GM19193 (cell line): Measurements from ENCODE around the gene CTAGE4.
"Not testable (repeated sequence)": the region's sequence is repeated elsewhere in the genome, so short reads cannot be mapped to it uniquely, and the experiment has no call there.

Experiments
- POLR2A ChIP-seq: IDR thresholded peaks from 4 replicates; pipeline ENCODE4 v1.6.1; 2011; ENCODE audit not compliant: insufficient read depth, insufficient read length; ENCODE audit errors: extremely low read depth

CTAGE4 gene, protein sequence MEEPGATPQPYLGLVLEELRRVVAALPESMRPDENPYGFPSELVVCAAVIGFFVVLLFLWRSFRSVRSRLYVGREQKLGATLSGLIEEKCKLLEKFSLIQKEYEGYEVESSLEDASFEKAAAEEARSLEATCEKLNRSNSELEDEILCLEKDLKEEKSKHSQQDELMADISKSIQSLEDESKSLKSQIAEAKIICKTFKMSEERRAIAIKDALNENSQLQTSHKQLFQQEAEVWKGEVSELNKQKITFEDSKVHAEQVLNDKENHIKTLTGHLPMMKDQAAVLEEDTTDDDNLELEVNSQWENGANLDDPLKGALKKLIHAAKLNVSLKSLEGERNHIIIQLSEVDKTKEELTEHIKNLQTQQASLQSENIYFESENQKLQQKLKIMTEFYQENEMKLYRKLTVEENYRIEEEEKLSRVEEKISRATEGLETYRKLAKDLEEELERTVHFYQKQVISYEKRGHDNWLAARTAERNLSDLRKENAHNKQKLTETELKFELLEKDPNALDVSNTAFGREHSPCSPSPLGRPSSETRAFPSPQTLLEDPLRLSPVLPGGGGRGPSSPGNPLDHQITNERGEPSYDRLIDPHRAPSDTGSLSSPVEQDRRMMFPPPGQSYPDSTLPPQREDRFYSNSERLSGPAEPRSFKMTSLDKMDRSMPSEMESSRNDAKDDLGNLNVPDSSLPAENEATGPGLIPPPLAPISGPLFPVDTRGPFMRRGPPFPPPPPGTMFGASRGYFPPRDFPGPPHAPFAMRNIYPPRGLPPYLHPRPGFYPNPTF

DNA sequence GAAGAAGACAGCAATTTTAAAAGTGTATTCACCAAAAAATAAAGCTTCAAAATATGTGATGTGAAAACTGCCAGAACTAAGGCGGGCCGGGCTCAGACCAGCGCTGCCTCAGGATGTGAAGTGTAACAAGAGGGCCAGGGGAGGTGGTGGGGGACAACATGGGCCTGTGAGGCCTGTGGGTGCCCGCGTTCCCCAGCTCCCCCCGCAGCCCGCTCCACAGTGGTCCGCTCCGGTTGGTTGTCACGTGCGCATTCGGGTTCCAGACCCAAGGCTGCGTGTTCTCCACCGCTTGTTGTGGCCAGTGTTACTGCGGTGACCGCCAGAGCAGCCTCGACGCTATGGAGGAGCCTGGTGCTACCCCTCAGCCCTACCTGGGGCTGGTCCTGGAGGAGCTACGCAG is at the start of gene CTAGE4:
CTAGE4 (plus strand) TSS at position 301 of the 400 bp plus-strand sequence; CDS start at position 339, 38 bp downstream.
- TF ChIP-seq POLR2A: not testable (repeated sequence)

DNA sequence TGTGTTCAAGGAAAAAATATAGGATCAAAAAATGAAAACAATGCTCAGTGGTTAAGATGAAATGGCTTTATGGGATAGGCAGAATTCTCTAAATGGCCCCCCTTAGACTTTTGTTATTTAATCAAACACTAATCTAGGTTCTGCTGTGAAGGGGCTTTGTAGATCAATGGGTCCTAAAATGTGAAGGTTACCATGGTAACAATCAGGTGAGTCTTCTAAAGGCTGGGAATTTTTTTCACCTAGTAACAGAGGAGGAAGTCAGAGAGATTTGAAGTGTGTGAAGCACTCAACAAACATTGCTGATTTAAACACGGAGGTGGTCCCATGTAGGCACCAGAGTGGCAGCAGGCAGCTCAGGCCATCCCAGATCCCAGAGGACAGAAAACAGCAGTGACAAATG is 49.1 kb upstream of the CTAGE4 start:
- no peak for TF ChIP-seq POLR2A

DNA sequence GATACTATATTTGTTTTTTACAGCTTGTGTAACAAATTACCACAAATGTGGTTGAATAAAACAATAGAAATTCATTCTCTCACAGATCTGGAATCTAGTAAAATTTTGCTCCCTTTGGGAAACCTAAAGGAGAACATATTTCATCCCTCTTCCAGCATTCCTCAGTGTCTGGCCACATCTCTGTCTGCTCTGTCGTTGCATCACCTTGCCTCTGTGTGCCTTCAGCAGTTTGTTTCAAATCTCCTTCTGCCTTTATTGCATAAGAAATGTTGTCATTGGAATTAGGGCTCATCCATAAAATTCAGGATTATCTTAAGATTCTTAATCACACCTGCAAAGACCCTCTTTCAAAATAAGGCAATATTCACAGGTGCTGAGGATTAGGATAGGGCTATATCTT is 45.8 kb upstream of the CTAGE4 start:
- TF ChIP-seq POLR2A: no peak

DNA sequence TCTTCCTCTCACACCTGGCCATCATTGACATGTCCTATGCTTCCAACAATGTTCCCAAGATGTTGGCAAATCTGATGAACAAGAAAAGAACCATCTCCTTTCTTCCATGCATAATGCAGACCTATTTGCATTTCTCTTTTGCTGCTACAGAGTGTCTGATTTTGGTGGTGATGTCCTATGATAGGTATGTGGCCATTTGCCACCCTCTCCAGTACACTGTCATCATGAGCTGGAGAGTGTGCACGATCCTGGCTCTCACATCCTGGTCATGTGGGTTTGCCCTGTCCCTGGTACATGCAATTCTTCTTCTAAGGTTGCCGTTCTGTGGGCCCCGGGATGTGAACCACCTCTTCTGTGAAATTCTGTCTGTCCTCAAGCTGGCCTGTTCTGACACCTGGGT is 41.1 kb upstream of the CTAGE4 start:
- TF ChIP-seq POLR2A: no peak

DNA sequence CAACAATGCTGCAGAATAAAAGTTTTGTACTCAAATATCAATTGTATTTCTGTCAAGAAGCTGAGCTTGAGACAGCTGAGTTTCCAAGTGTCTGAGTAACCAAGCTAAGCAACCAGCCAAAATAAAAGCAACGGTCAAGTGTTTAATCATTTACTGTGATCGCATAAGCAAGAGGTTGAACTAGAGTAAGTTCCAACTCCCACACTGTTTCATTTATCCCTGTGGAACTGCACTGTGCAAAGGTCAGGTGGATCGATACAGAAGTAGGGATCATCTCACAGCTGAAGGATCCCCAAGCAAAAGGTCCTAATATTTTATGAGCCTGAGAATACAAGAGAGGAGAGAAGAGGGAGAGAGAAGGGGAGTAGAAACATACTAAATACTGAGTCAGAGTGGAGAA is 38.8 kb upstream of the CTAGE4 start:
- TF ChIP-seq POLR2A: no peak

DNA sequence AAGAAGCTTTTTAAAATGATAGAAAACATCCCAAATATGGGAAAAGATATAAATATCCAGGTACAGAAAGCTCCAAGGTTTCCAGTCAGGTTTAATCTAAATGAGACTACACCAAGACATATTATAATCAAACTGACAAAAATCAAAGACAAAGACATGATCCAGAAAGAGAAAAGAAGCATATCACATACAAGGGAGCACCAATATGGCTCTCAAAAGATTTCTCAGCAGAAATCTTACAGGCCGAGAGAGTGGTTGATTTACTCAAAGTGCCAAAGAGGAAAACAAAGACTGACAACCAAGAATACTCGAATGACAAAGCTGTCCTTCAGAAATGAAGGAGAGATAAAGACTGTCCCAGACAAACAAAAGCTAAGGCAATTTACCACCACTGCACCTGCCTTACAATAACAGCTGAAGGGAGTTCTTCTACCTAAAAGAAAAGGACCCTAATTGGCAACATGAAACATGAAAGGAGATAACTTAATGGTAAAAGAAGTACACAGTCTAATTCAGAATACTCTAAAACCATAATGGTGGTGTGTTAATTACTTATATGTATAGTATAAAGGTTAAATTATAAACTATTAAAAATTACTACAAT is 34.9 kb upstream of the CTAGE4 start:
- TF ChIP-seq POLR2A: no peak

DNA sequence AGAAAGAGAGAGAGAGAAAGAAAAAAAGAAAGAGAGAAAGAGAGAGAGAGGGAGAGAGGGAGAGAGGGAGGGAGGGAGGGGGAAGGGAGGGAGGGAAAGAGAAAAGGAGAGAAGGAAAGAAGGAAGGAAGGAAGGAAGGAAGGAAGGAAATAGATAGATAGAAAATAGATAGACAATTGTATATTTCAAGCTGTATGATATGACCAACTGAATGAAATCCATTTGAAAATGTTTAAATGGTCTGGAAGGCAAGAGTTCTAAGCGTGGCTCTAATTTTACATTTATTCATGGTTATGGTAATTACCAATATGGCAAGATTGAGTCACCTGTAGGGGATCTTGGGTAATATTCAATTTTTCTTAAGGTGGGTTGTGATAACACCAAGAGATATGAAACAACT is 24.4 kb upstream of the CTAGE4 start:
- TF ChIP-seq POLR2A: no peak

DNA sequence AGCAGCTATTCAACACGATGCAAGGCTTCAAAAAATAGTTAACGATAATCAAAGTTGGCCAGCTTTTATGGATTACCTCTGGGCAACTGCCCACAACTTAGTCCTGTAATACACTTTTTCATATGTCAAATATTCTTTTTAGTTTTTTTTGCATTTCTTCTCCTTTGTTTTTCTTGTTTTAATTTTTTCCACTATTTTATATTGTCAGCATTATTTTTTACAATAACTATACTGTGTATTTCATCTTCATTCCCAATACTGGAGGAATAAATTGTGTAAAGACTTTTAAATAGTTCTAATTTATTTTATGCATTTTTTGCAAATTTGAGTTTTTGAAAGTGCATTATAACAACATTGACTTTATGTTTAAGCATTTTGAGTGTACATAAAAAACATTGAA is 18.5 kb upstream of the CTAGE4 start:
- TF ChIP-seq POLR2A: no peak

DNA sequence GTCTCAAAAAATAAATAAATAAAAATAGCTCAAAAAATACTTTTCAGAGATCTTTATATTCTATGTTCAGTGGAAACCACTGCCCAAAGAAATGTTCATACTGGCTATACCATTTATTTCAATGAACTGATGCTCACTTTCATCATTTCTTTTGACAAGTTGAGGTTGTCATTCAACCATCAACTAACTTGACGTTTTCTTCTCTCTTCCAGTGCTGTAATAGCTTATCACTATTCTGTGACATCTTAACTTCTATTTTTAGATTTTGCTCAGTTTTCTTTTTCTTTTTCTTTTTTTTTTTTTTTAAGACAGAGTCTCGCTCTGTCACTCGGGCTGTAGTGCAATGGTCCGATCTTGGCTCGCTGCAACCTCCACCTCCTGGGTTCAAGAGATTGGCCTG is 8.7 kb upstream of the CTAGE4 start:
- TF ChIP-seq POLR2A: no peak

DNA sequence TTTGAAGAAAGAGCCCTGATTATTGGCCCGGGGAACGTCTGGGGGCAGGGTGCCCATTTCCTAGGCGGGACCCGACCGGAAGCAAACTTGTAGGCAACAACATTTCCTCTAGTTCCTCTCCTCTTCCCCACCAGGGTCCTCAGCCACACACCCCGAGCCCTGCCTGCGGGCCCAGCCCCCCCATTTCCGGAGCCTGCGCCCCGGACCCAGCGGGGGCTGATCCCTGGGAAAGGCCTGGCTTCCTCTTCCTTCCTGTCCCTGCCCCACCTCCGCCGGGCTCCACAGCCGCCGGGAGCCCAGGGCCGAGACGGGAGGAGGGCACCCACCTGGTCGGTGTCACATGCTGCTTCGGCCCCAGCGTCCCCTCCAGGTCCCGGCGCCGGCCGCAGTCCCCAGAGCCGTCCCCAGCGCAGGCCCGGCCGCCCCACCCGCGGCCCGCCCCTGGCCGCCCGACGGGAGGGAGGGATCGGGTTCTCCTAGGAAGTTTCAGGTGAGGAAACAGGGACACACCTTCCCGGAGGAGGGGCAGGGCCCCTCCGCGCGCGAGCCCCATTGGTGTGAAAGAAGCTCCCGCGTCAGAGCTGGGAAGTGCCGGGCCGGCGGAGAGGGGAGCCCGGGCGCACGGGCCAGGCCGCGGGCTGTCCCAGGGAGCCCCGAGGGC is 12.1 kb downstream of the CTAGE4 start, which contains the start of gene ARHGEF35:
ARHGEF35 (minus strand) TSS at position 622 of the 661 bp plus-strand sequence. CDS start 7,450 bp downstream, outside the sequence.
- TF ChIP-seq POLR2A: not testable (repeated sequence)
